Measurements from ENCODE around the gene QPRT.
"Not testable (repeated sequence)": the region's sequence is repeated elsewhere in the genome, so short reads cannot be mapped to it uniquely, and the experiment has no call there.

Gene QPRT

DNA sequence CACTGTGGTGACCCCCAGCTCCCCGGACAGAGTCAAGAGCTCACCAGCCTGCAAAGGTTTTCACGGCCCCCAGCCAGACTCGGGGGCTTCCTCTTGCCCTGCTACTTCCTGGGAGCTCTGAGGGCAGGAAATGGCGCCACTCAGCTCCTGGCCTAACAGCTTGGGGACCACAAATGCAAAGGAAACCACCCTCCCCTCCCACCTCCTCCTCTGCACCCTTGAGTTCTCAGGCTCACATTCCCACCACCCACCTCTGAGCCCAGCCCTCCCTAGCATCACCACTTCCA, 16.3 kb upstream of the QPRT start:
- no peak for DNase-seq (ENCODE audit: low read depth in 1 of 2, low spot score in 1 of 2)

- no peak for DNase-seq (ENCODE audit: low read depth in 1 of 2, low spot score in 1 of 2)
Observed at GRCh38 chr16:29663016-29663806, 15.8 kb upstream of the QPRT start, which contains the start of gene SPN. Gene SPN (plus strand): TSS chr16:29663247. CDS start chr16:29663729, 482 bp downstream.

DNA sequence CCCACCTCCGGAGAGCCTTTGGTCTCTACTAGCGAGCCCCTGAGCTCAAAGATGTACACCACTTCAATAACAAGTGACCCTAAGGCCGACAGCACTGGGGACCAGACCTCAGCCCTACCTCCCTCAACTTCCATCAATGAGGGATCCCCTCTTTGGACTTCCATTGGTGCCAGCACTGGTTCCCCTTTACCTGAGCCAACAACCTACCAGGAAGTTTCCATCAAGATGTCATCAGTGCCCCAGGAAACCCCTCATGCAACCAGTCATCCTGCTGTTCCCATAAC, 15.2 kb upstream of the QPRT start:
- DNase-seq (ENCODE audit: low read depth in 1 of 2, low spot score in 1 of 2) = no peak

DNA sequence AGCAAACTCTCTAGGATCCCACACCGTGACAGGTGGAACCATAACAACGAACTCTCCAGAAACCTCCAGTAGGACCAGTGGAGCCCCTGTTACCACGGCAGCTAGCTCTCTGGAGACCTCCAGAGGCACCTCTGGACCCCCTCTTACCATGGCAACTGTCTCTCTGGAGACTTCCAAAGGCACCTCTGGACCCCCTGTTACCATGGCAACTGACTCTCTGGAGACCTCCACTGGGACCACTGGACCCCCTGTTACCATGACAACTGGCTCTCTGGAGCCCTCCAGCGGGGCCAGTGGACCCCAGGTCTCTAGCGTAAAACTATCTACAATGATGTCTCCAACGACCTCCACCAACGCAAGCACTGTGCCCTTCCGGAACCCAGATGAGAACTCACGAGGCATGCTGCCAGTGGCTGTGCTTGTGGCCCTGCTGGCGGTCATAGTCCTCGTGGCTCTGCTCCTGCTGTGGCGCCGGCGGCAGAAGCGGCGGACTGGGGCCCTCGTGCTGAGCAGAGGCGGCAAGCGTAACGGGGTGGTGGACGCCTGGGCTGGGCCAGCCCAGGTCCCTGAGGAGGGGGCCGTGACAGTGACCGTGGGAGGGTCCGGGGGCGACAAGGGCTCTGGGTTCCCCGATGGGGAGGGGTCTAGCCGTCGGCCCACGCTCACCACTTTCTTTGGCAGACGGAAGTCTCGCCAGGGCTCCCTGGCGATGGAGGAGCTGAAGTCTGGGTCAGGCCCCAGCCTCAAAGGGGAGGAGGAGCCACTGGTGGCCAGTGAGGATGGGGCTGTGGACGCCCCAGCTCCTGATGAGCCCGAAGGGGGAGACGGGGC, 14.7 kb upstream of the QPRT start:
- DNase-seq (ENCODE audit: low read depth in 1 of 2, low spot score in 1 of 2) = no peak

DNA sequence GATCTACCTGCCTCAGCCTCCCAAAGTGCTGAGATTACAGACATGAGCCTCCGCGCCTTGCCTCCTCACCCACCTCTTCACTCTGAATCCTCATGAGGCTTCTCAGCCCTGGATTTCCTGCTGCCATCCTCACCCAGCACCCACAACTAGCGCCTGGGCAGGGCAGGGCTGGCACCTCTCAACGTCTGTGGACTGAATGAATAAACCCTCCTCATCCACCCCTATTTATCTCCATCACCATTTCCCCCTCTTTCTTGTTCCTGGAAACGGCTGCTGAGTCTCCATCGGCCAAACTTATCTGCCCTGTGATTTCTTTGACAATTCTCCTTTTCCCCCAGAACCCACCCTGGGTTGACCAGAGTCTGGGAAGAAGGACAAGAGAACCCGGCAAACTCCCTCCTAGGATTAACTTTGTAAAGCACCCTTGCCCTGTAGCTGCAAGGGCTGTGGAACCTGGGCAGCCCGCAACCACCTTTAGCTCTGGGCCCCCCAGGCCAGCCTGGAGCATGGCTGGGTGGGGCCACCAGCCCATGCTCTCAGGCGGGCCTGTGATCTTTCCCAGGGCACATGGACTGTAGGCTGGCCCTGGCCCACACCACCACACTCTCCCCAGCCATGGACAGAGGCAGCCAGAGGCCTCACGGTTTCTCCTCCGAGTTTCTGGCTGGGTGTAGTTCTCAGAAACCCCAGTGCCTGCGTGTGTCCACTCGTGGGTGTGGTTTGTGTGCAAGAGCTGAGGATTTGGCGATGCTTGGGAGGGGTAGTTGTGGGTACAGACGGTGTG, 13.5 kb upstream of the QPRT start:
- DNase-seq (ENCODE audit: low read depth in 1 of 2, low spot score in 1 of 2) = no peak

- DNase-seq (ENCODE audit: low read depth in 1 of 2, low spot score in 1 of 2) = not testable (repeated sequence)
Observed at GRCh38 chr16:29667322-29667610, 11.7 kb upstream of the QPRT start.

GRCh38 chr16:29667755-29668154, 11.2 kb upstream of the QPRT start:
- no peak for DNase-seq (ENCODE audit: low read depth in 1 of 2, low spot score in 1 of 2)

DNA sequence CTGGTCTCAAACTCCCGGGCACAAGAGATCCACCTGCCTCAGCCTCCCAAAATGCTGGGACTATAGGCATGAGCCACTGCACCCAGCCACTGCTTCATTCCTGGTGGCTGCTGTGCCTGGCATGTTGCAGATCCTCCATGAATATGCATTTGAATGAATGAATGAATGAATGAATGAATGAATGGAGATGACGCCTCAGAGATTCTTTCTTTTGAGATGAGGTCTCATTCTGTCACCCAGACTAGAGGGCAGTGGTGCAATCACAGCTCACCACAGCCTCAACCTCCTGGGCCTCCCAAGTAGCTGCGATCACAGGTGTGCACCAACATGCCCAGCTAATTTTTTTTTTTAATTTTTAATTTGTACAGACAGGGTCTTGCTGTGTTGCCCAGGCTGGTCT, 10.7 kb upstream of the QPRT start:
- DNase-seq (ENCODE audit: low read depth in 1 of 2, low spot score in 1 of 2) = no peak

DNA sequence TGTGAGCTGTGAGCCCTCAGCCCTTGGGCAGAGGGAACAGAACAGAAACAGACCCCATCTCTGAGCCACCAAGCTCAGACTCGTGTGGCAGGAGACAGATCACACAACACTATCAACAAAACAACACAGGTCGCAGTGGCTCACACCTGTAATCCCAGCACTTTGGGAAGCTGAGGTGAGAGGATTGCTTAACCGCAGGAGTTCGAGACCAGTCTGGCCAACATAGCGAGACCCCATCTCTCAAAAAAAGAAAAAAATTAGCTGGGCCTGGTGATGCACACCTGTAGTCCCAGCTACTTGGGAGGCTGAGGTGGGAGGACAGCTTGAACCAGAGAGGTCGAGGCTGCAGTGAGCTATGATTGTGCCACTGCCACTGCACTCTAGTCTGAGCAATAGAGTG, 5.5 kb upstream of the QPRT start:
- no peak for DNase-seq (ENCODE audit: low read depth in 1 of 2, low spot score in 1 of 2)

- DNase-seq (ENCODE audit: low read depth in 1 of 2, low spot score in 1 of 2) = no peak
Observed at GRCh38 chr16:29674188-29674587, 4.8 kb upstream of the QPRT start.

GRCh38 chr16:29675811-29676643, 3.0 kb upstream of the QPRT start:
- no peak for DNase-seq (ENCODE audit: low read depth in 1 of 2, low spot score in 1 of 2)

GRCh38 chr16:29676989-29677785, 1.8 kb upstream of the QPRT start:
- no peak for DNase-seq (ENCODE audit: low read depth in 1 of 2, low spot score in 1 of 2)

GRCh38 chr16:29680180-29680598, 1.2 kb downstream of the QPRT start:
- no peak for DNase-seq (ENCODE audit: low read depth in 1 of 2, low spot score in 1 of 2)

GRCh38 chr16:29683543-29684090, 4.6 kb downstream of the QPRT start:
- no peak for DNase-seq (ENCODE audit: low read depth in 1 of 2, low spot score in 1 of 2)

DNA sequence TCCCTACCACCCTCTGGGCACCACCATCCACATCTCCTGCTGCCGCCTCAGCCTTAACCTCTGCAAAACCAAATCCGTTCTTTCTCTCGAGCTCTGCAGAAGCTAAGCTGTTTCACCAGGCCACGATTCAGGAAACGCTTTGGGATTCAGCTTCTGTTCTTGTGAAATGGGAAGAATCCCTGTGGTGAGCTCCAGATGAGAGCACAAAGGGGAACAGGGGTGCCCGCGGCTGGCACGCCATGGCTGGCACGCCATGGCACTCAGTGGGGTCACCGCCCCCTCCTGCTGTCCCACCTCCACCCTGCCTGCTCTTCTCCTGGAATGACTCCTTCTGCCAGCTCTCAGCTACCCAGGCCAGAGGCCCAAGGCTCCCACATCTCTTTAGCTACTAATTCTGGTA, 5.7 kb downstream of the QPRT start:
- no peak for DNase-seq (ENCODE audit: low read depth in 1 of 2, low spot score in 1 of 2)

- DNase-seq (ENCODE audit: low read depth in 1 of 2, low spot score in 1 of 2) = no peak
Observed at GRCh38 chr16:29686740-29687332, 7.9 kb downstream of the QPRT start.

DNA sequence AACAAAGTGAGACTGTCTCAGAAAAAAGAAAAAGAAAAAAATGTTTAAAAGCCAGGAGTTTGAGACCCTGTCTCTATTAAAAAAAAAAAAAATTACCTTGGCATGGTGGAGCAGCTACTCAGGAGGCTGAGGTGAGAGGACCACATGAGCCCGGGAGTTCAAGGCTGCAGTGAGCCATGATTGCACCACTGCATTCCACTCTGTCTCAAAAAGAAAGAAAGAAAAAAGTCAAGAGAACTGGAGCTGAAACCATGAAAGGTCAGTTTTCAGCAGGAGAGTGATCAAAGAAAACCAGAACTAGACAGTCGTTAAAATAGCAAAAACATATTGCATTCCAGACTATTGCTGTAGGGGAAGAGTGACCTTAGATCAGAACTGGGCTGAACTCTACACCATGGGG, 8.8 kb downstream of the QPRT start:
- no peak for DNase-seq (ENCODE audit: low read depth in 1 of 2, low spot score in 1 of 2)

- no peak for DNase-seq (ENCODE audit: low read depth in 1 of 2, low spot score in 1 of 2)
Observed at GRCh38 chr16:29688172-29688571, 9.2 kb downstream of the QPRT start.

DNA sequence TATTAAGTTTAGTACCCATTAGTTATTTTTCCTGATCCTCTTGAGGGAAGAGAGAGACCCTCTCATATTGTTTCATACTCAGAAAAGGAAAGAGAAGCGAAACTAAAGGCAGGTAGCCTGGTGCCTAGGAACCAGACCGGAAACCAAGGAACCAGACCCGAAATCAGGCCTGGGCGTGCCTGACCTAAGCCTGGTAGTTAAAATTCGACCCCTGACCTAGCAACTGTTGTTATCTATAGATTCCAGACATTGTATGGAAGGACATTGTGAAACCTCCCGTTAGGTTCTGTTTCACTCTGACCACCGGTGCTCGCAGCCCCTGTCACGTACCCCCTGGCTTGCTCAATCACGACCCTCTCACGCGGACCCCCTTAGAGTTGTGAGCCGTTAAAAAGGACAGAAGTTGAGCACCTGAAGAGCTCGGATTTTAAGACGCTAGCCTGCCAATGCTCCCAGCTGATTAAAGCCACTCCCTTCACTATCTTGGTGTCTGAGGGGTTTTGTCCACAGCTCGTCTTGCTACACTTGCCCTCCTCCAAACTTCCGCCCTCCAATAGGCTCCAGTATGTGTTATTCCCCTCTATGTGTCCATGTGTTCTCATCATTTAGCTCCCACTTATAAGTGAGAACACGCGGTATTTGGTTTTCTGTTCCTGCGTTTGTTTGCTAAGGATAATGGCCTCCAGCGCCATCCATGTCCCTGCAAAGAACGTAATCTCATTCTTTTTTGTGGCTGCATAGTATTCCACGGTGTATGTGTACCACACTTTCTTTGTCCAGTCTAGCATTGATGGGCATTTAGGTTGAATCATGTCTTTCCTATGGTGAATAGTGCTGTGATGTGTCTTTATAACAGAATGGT, 10.7 kb downstream of the QPRT start:
- DNase-seq (ENCODE audit: low read depth in 1 of 2, low spot score in 1 of 2) = not testable (repeated sequence)

Data from stimulated activated CD4-positive, alpha-beta T cell treated with anti-CD3 and anti-CD28 coated beads, Interleukin-15, amount 100 ng/mL, for 1 hour (primary cell).